Esophagus squamous epithelium (tissue), 5 donors: ENCODE data around the gene CAPS. TPM values are rescaled to one million over a fixed set of nuclear protein-coding genes. Genes with fewer than 3 reads are reported as not detected.
A peak's percentile ranks its signal among the peaks of the same experiment; 100 is the strongest.

Experiments used
- DNase-seq: peaks from one replicate; lab custom pipeline; 2025; lab: John Stamatoyannopoulos, UW
- H3K27ac ChIP-seq, 4 donors: fragments of 200-600 bp; sonication (generic); one replicate each; pipeline ENCODE4 v1.5.1; 2016 to 2019; ENCODE audit warnings: mild to moderate bottlenecking in 1 of 4
- H3K27me3 ChIP-seq, 4 donors: fragments of 200-600 bp; sonication (generic); 1 replicate in 3 of 4; 2 replicates in 1 of 4; pipeline versions ENCODE4 v1.5.1 to v1.6.0; 2017 to 2021; ENCODE audit warnings: antibody characterized with exemption in 1 of 4
- H3K36me3 ChIP-seq, 3 donors: fragments of 200-600 bp; sonication (generic); one replicate each; pipeline ENCODE4 v1.5.1; 2016 to 2019
- H3K4me1 ChIP-seq, 3 donors: fragments of 200-600 bp; sonication (generic); one replicate each; pipeline ENCODE4 v1.5.1; 2017 to 2019
- H3K4me3 ChIP-seq, 4 donors: fragments of 200-600 bp; sonication (generic); 1 replicate in 3 of 4; 2 replicates in 1 of 4; pipeline ENCODE4 v1.5.1; 2016 to 2019; ENCODE audit warnings: mild to moderate bottlenecking in 2 of 4, moderate library complexity in 1 of 4
- H3K9me3 ChIP-seq, 3 donors: fragments of 200-600 bp; sonication (generic); one replicate each; pipeline ENCODE4 v1.5.1; 2016 to 2019
- POLR2A ChIP-seq, 4 donors: fragments of 450-650 bp; IDR thresholded peaks; one replicate each; pipeline ENCODE4 v1.6.1; 2017; ENCODE audit warnings: antibody characterized with exemption in 4 of 4, mild to moderate bottlenecking in 4 of 4, moderate library complexity in 3 of 4
- WGBS, 2 donors: methylation state at CpG; one replicate each; pipeline ENCODE4 v1.1.5; 2018; 5-methylcytosine and 5-hydroxymethylcytosine counted together
- intact Hi-C: fragments of 100-400 bp; cut with DNase I; formaldehyde crosslinking; loops from one replicate; pipeline ENCODE4 v1.15.0; 2022
- total RNA-seq, 4 donors: library from RNA; depleted of rRNA; stranded (reverse); fragments of >200 nt; gene quantifications; one replicate each; pipeline ENCODE4 v1.1.0, GENCODE V29; 2016
- TF ChIP-seq, protein P1 (sequence below), 6 experiments: fragments of 450-650 bp in 4 of 6; fragments of 200-600 bp in 2 of 6; sonication (generic) in 2 of 6; IDR thresholded peaks; one replicate each; pipeline ENCODE4 v1.5.1; 2016 to 2019; ENCODE audit warnings: antibody characterized with exemption in 6 of 6, mild to moderate bottlenecking in 4 of 6, moderate library complexity in 4 of 6
- donor health status: DM: yes; HTN: yes; CAD: no.

CAPS gene
- total RNA-seq, 4 donors from 2014 or later = 3.3 to 13.7 (median 7.3) TPM

DNA sequence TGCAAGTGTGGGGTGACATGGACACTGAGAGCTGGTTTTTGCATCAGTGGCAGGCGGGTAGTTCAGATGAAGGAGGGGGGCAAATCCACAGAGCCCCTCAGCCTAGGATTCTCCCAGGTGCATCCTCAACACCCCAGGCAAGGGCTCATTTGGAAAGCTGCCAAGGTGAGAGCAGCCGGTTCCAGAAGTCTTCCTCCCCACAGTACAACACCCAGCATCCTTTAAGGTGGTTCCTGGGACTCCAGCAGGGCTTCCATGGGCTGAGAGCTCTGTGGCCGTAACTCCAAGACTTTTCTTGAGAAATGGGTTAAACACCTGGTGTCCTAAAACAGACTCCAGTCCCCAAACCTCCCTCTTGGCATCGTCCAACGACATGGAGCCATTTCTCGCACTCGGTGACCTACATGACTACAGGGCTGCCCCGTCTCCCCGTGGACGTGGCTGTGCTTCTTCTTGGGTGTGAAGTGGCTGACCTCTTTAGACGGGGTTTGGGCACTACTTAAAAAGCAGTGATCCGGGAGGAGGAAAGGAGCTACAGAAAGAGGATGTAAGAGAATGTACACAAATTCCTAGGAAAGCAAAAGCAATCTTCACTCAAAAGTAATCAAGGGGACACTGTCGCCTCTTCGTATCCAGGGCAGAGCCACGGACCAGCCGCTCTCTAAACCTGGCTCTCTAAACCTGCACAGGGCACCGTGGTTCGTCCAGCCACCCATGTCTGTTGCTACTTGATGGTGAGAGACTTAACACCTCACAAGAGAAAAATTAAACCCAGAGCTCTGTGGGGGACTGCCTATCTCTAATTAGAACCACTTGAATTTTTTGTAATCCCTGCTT, 38.4 kb downstream of the CAPS start:
- no peaks in the 10 kb centered on the region for H3K27me3 ChIP-seq
- peaks cover 58 to 93% (median 72%) of the 10 kb centered on the region in 3 donors for H3K4me1 ChIP-seq
- TF ChIP-seq, protein P1, sequence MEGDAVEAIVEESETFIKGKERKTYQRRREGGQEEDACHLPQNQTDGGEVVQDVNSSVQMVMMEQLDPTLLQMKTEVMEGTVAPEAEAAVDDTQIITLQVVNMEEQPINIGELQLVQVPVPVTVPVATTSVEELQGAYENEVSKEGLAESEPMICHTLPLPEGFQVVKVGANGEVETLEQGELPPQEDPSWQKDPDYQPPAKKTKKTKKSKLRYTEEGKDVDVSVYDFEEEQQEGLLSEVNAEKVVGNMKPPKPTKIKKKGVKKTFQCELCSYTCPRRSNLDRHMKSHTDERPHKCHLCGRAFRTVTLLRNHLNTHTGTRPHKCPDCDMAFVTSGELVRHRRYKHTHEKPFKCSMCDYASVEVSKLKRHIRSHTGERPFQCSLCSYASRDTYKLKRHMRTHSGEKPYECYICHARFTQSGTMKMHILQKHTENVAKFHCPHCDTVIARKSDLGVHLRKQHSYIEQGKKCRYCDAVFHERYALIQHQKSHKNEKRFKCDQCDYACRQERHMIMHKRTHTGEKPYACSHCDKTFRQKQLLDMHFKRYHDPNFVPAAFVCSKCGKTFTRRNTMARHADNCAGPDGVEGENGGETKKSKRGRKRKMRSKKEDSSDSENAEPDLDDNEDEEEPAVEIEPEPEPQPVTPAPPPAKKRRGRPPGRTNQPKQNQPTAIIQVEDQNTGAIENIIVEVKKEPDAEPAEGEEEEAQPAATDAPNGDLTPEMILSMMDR (IDR thresholded peaks at IDR 0.05) = no peak
- no peak for TF ChIP-seq POLR2A (IDR thresholded peaks at IDR 0.05)
- peaks cover 0 to 30% (median 0%) of the 10 kb centered on the region in 3 donors for H3K36me3 ChIP-seq
- no peak overlapping the region for H3K4me3 ChIP-seq
- H3K9me3 ChIP-seq = no peaks in the 10 kb centered on the region
- intact Hi-C loops = no loop called here
- peak overlapping the region in 3 of 4 donors; percentile 21 to 65 (median 51) for H3K27ac ChIP-seq
- WGBS, 2 donors = 69 to 89% methylated on average over 14 to 16 of the region's 18 CpGs
- DNase-seq = no peak

DNA sequence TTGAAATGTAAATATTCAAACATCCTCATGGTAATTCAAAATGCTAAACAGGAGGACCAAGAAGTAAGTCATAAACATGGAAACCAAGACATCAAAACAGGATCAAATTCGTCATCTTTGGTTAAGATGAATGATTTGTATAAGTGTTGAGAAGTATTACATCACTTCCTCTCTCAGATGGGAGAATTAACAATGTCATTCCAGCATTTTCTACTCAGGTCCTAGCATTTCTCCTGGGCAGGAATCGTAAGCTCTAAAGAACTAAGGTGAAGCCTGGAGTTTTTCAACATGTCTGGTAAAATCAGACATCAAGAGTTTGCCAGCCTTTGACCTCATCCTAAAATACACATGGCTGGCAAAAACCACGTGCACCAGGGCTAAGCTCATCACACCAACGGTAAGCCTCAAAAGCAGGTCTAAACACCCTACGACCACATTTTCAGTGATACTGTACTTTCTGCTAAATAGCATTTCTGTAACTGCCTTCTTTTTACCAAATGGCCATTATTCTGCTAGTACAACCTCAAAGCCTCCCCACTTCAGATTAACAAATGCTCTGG, 39.1 kb downstream of the CAPS start:
- Histone ChIP-seq H3K27me3 (no peaks in the 10 kb centered on the region), H3K4me1 (peaks cover 51 to 90% (median 68%) of the 10 kb centered on the region in 3 donors), H3K4me3 (no peak overlapping the region), H3K9me3 (no peaks in the 10 kb centered on the region), H3K36me3 (peaks cover 0 to 30% (median under 1%) of the 10 kb centered on the region in 3 donors), H3K27ac (peak overlapping the region in 3 of 4 donors; percentile 51 to 75 (median 65))
- DNase-seq = no peak
- intact Hi-C loops = no loop called here
- TF ChIP-seq, protein P1 (IDR thresholded peaks at IDR 0.05) = no peak
- TF ChIP-seq POLR2A (IDR thresholded peaks at IDR 0.05) = no peak
- 56 to 59% methylated on average over 5 of the region's 5 CpGs for WGBS, 2 donors

DNA sequence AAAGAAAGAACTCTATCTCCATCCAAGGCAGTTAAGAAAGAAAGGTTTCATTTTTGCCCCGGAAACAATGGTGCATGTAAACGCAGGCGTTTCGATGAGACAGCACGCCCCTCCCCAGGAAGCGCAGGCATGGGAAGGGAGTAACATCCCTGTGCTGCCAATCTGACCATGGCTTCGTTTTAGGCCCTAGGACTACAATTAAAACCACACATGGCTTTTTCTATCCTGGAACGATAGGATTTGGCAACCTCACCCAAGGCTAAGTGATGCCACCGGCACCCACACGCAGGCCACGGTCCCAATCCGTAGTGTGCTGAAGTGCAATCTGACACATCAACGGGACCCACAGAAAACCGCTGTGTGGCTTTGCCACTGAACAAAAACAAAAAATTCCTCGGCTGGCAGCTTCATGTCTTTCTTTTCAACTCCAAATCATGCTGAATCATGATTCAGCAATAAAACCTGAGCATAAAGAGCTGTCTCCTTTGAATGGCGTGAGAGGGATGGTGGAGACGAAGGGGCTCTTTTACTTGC, 39.7 kb downstream of the CAPS start:
- TF ChIP-seq POLR2A (IDR thresholded peaks at IDR 0.05) = no peak
- TF ChIP-seq, protein P1 (IDR thresholded peaks at IDR 0.05) = no peak
- Histone ChIP-seq H3K27ac (peak overlapping the region; percentile 51 to 77 (median 70)), H3K9me3 (no peaks in the 10 kb centered on the region), H3K36me3 (peaks cover 0 to 24% (median 6%) of the 10 kb centered on the region in 3 donors), H3K4me3 (no peak overlapping the region), H3K4me1 (peaks cover 49 to 90% (median 66%) of the 10 kb centered on the region in 3 donors), H3K27me3 (no peaks in the 10 kb centered on the region)
- no peak for DNase-seq
- 19 to 35% methylated on average over 14 to 15 of the region's 17 CpGs for WGBS, 2 donors
- intact Hi-C loops = no loop called here

DNA sequence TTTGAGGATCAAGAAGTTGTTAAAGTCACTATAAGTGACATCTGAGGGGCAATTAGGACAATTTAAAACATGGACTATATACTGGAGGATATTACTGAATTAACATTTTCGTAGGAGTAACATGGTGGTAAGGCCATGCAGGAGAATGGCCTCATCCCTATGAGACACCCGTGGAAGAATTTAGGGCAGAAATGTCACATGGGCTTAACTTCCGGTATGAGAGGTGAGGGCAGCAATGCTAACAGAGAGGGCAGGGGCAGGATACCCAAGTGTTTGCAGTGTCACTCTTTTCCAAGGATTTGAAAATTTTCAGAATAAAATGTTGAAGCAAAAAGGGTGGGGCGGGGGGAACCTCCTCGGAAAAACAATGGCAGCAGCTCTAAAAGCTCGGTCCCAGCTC, 40.2 kb downstream of the CAPS start:
- H3K4me1 ChIP-seq = peaks cover 47 to 90% (median 60%) of the 10 kb centered on the region in 3 donors
- intact Hi-C loops = no loop called here
- H3K4me3 ChIP-seq = peak overlapping the region in 1 of 4 donors; percentile 9

More for the DNA sequence above, 40.2 kb downstream of the CAPS start:
- no peaks in the 10 kb centered on the region for H3K27me3 ChIP-seq
- H3K27ac ChIP-seq = peak overlapping the region; percentile 20 to 77 (median 70)
- H3K9me3 ChIP-seq = no peaks in the 10 kb centered on the region
- WGBS, 2 donors = 40 to 52% methylated on average over 6 of the region's 6 CpGs
- peaks cover 0 to 19% (median 9%) of the 10 kb centered on the region in 3 donors for H3K36me3 ChIP-seq
- no peak for DNase-seq
- TF ChIP-seq POLR2A (IDR thresholded peaks at IDR 0.05) = no peak
- TF ChIP-seq, protein P1 (IDR thresholded peaks at IDR 0.05) = no peak
